Smooth muscle cell (in vitro differentiated cells): ENCODE results near the gene REN. TPM values are rescaled to one million over a fixed set of nuclear protein-coding genes. Genes with fewer than 3 reads are reported as not detected.
A peak's percentile ranks its signal among the peaks of the same experiment; 100 is the strongest.

ENCODE experiments used
- DNase-seq: peaks from one replicate; lab custom pipeline; 2025; ENCODE audit not compliant: unreplicated experiment; lab: John Stamatoyannopoulos, UW
- H2AFZ ChIP-seq: fragments of 200-600 bp; sonication (generic); 2 replicates; pipeline ENCODE4 v1.6.0; 2016; ENCODE audit warnings: antibody characterized with exemption, low read depth, mild to moderate bottlenecking
- H3F3A ChIP-seq: fragments of 200-600 bp; sonication (generic); 2 replicates; pipeline ENCODE4 v1.6.0; 2017; ENCODE audit warnings: antibody characterized with exemption, low read depth
- H3K27ac ChIP-seq: fragments of 200-600 bp; sonication (generic); 2 replicates; pipeline ENCODE4 v1.5.1; 2016; ENCODE audit warnings: low read depth, mild to moderate bottlenecking
- H3K27me3 ChIP-seq: fragments of 200-600 bp; sonication (generic); 2 replicates; pipeline ENCODE4 v1.6.1; 2016; ENCODE audit warnings: low read depth, mild to moderate bottlenecking
- H3K36me3 ChIP-seq: fragments of 200-600 bp; sonication (generic); 2 replicates; pipeline ENCODE4 v1.5.1; 2016; ENCODE audit warnings: low read depth
- H3K4me1 ChIP-seq: fragments of 200-600 bp; sonication (generic); 2 replicates; pipeline ENCODE4 v1.5.1; 2016; ENCODE audit warnings: low read depth
- H3K4me2 ChIP-seq: fragments of 200-600 bp; sonication (generic); 2 replicates; pipeline ENCODE4 v1.6.0; 2016; ENCODE audit warnings: mild to moderate bottlenecking
- H3K4me3 ChIP-seq: fragments of 200-600 bp; sonication (generic); 2 replicates; pipeline ENCODE4 v1.5.1; 2016; ENCODE audit warnings: mild to moderate bottlenecking
- H3K79me2 ChIP-seq: fragments of 200-600 bp; sonication (generic); 2 replicates; pipeline ENCODE4 v1.6.0; 2016; ENCODE audit warnings: low read depth, mild to moderate bottlenecking
- H3K9ac ChIP-seq: fragments of 200-600 bp; sonication (generic); 2 replicates; pipeline ENCODE4 v1.6.0; 2016; ENCODE audit warnings: low read depth
- H3K9me3 ChIP-seq: fragments of 200-600 bp; sonication (generic); replicated peaks from 2 replicates; pipeline ENCODE4 v1.5.1; 2016; ENCODE audit warnings: low read depth
- H4K20me1 ChIP-seq: fragments of 200-600 bp; sonication (generic); 2 replicates; pipeline ENCODE4 v1.6.0; 2016; ENCODE audit warnings: low read depth
- CTCF ChIP-seq: fragments of 200-600 bp; sonication (generic); IDR thresholded peaks from 2 replicates; pipeline ENCODE4 v1.5.1; 2017; ENCODE audit warnings: borderline replicate concordance, mild to moderate bottlenecking, antibody characterized with exemption; ENCODE audit not compliant: insufficient read depth, poor library complexity, severe bottlenecking
- WGBS: methylation state at CpG from one replicate; pipeline ENCODE4 v1.1.7; 2016; ENCODE audit warnings: low lambda C conversion rate; 5-methylcytosine and 5-hydroxymethylcytosine counted together
- polyA plus RNA-seq: library from polyadenylated mRNA; unstranded; fragments of >200 nt; fragmentation: Nextera tagmentation; extraction: Ambion mirVana; gene quantifications from 2 replicates; pipeline ENCODE4 v1.2.1, GENCODE V29; 2016
- total RNA-seq: library from RNA; depleted of rRNA; stranded (reverse); fragments of >200 nt; gene quantifications from 2 replicates; pipeline ENCODE4 v1.2.3, GENCODE V29; 2014

REN gene
- total and polyA plus RNA-seq, 2 experiments from 2014 or later = not detected

- Histone ChIP-seq H3K9ac (no peak overlapping the region), H3K27me3 (peaks cover 10% of the 10 kb centered on the region), H2AFZ (no peak overlapping the region), H3K4me3 (no peak overlapping the region), H3K79me2 (no peaks in the 10 kb centered on the region), H3K4me1 (no peaks in the 10 kb centered on the region), H3K36me3 (no peaks in the 10 kb centered on the region), H3K9me3 (no peaks in the 10 kb centered on the region), H3K4me2 (no peak overlapping the region), H3K27ac (no peak overlapping the region), H3F3A (peaks cover 5% of the 10 kb centered on the region), H4K20me1 (no peaks in the 10 kb centered on the region)
- 92% methylated on average over 3 of the region's 3 CpGs for WGBS
- no peak for DNase-seq
- TF ChIP-seq CTCF = no peak
These were observed 4.5 kb upstream of the REN start for GRCh38 chr1:204170494-204171155.

GRCh38 chr1:204169858-204170257 lies 3.7 kb upstream of the REN start:
- H3K36me3 ChIP-seq = no peaks in the 10 kb centered on the region
- no peaks in the 10 kb centered on the region for H3K79me2 ChIP-seq
- TF ChIP-seq CTCF = no peak
- no peak overlapping the region for H3K4me3 ChIP-seq
- peaks cover 5% of the 10 kb centered on the region for H3F3A ChIP-seq
- 93% methylated on average over 4 of the region's 4 CpGs for WGBS
- H3K27ac ChIP-seq = no peak overlapping the region
- H3K9ac ChIP-seq = no peak overlapping the region
- DNase-seq = no peak
- H3K4me1 ChIP-seq = no peaks in the 10 kb centered on the region
- H4K20me1 ChIP-seq = no peaks in the 10 kb centered on the region
- no peaks in the 10 kb centered on the region for H3K9me3 ChIP-seq
- no peak overlapping the region for H2AFZ ChIP-seq
- peaks cover 3% of the 10 kb centered on the region for H3K27me3 ChIP-seq
- H3K4me2 ChIP-seq = no peak overlapping the region

- no peak for DNase-seq
- Histone ChIP-seq H3F3A (peaks cover 5% of the 10 kb centered on the region), H2AFZ (no peak overlapping the region), H3K9me3 (no peaks in the 10 kb centered on the region), H3K27ac (no peak overlapping the region), H3K36me3 (no peaks in the 10 kb centered on the region), H4K20me1 (no peaks in the 10 kb centered on the region), H3K4me1 (no peaks in the 10 kb centered on the region), H3K27me3 (no peaks in the 10 kb centered on the region), H3K4me3 (no peak overlapping the region), H3K79me2 (no peaks in the 10 kb centered on the region), H3K9ac (no peak overlapping the region), H3K4me2 (no peak overlapping the region)
- TF ChIP-seq CTCF = no peak
- whole genome bisulfite sequencing = 96% methylated on average over 5 of the region's 5 CpGs
These were observed 1.6 kb upstream of the REN start for GRCh38 chr1:204167730-204168129.

- Histone ChIP-seq H2AFZ (no peak overlapping the region), H3K36me3 (no peaks in the 10 kb centered on the region), H3K79me2 (no peaks in the 10 kb centered on the region), H3K9me3 (no peaks in the 10 kb centered on the region), H3K4me2 (no peak overlapping the region), H3K4me3 (no peak overlapping the region), H3F3A (no peaks in the 10 kb centered on the region), H3K27me3 (peaks cover 15% of the 10 kb centered on the region), H4K20me1 (no peaks in the 10 kb centered on the region), H3K27ac (no peak overlapping the region), H3K9ac (no peak overlapping the region), H3K4me1 (no peaks in the 10 kb centered on the region)
- DNase-seq = peak; percentile 58
- peak; percentile 98 for TF ChIP-seq CTCF
- WGBS = 15% methylated on average over 7 of the region's 7 CpGs
These were observed 3.6 kb downstream of the REN start for GRCh38 chr1:204162494-204163074.
